Activated naive CD8-positive, alpha-beta T cell treated with anti-CD3 and anti-CD28 coated beads for 36 hours (primary cell): Measurements from ENCODE around the gene PLOD1. TPM values are rescaled to one million over a fixed set of nuclear protein-coding genes. Genes with fewer than 3 reads are reported as not detected.
A peak's percentile ranks its signal among the peaks of the same experiment; 100 is the strongest.

Experiments
- DNase-seq: peaks from one replicate; pipeline ENCODE4 v3.0.0; 2021
- H3K27ac Mint-ChIP-seq: one replicate; pipeline ENCODE4 v1.8.0; 2022; ENCODE audit warnings: mild to moderate bottlenecking, moderate library complexity, mixed read lengths
- H3K27me3 Mint-ChIP-seq: one replicate; pipeline ENCODE4 v1.8.0; 2022; ENCODE audit warnings: mild to moderate bottlenecking, mixed read lengths
- H3K36me3 Mint-ChIP-seq: one replicate; pipeline ENCODE4 v1.8.0; 2021; ENCODE audit warnings: mild to moderate bottlenecking, mixed read lengths
- H3K4me1 Mint-ChIP-seq: one replicate; pipeline ENCODE4 v1.8.0; 2021; ENCODE audit warnings: mixed read lengths
- H3K4me3 Mint-ChIP-seq: one replicate; pipeline ENCODE4 v1.8.0; 2022; ENCODE audit warnings: mild to moderate bottlenecking, moderate library complexity, mixed read lengths
- H3K9me3 Mint-ChIP-seq: one replicate; pipeline ENCODE4 v1.8.0; 2022; ENCODE audit warnings: mixed read lengths
- total RNA-seq, 2 experiments: library from RNA; stranded (reverse); gene quantifications; one replicate each; pipeline ENCODE4 v1.2.3, GENCODE V29; 2021

PLOD1 gene
- total RNA-seq, 2 experiments from 2014 or later, result 21.9 to 22.5 TPM

DNA sequence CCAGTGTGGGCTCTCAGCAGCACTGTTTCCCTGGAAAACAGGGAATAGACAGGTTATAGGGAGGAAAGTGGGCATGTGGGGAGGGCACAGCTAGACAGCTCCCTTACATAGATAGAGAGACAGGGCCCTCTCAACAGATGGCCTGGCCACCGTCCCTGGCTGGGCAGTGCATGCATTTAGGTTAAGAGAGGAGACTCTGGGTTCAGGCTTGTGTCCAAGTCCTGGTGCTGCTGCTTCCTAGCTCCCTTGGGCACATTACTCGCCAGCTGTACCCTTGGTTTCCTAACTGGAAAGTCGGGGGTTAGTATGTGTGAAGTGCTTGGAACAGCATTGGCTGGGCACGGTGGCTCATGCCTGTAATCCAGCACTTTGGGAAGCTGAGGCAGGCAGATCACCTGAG lies 9.1 kb downstream of the PLOD1 start:
- Mint-ChIP-seq H3K9me3 (peaks cover 1% of the 10 kb centered on the region), H3K27ac (no peak overlapping the region), H3K36me3 (peaks cover 17% of the 10 kb centered on the region), H3K4me1 (no peaks in the 10 kb centered on the region), H3K27me3 (no peaks in the 10 kb centered on the region), H3K4me3 (no peak overlapping the region)
- DNase-seq, result no peak

DNA sequence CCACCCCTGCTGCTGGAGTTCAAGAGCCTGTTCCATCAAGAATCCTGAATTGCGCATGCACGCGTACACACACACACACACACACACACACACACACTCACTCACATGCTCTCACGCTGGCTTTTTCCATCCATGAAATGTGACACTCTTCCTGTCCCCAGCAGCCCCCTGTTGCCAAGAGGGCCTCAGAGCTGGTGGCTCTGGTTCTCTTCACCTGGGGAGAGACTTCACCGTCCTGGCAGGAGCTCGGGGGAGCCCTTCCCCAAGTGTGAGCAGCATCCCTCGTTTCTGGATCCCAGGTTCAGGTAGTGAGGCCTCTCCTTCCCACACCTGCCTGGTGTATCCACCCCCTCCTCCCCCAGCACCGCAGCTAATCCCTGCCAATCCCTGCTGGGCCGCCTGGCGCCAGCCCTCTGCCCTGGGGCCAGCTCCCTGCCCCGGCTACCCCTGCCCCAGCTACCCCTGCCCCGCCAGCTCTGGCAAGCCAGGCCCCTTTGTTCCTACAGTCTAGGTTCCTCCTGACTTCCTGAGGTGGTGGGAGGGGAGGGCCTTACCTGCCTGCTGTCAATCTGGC lies 9.9 kb downstream of the PLOD1 start:
- Mint-ChIP-seq H3K27me3 (no peaks in the 10 kb centered on the region), H3K4me3 (no peak overlapping the region), H3K27ac (no peak overlapping the region), H3K9me3 (peaks cover 1% of the 10 kb centered on the region), H3K36me3 (peaks cover 17% of the 10 kb centered on the region), H3K4me1 (no peaks in the 10 kb centered on the region)
- DNase-seq, result no peak

DNA sequence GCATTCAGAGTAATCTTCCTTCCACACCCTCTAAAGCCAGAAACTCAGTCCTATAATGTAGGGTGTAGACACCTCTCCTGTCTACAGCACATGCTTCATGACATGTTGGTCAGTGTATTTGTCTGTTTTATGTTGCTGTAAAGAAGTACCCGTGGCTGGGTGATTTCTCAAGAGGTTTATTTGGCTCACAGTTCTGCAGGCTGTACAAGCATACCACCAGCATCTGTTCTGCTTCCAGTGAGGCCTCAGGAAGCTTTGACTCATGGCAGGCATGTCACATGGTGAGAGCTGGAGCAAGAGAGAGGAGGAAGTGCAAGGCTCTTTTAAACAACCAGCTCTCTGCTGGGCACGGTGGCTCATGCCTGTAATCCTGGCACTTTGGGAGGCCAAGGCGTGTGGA lies 12.1 kb downstream of the PLOD1 start:
- Mint-ChIP-seq H3K36me3 (peaks cover 22% of the 10 kb centered on the region), H3K27me3 (no peaks in the 10 kb centered on the region), H3K9me3 (peaks cover 1% of the 10 kb centered on the region), H3K27ac (no peak overlapping the region), H3K4me3 (no peak overlapping the region), H3K4me1 (no peaks in the 10 kb centered on the region)
- no peak for DNase-seq

DNA sequence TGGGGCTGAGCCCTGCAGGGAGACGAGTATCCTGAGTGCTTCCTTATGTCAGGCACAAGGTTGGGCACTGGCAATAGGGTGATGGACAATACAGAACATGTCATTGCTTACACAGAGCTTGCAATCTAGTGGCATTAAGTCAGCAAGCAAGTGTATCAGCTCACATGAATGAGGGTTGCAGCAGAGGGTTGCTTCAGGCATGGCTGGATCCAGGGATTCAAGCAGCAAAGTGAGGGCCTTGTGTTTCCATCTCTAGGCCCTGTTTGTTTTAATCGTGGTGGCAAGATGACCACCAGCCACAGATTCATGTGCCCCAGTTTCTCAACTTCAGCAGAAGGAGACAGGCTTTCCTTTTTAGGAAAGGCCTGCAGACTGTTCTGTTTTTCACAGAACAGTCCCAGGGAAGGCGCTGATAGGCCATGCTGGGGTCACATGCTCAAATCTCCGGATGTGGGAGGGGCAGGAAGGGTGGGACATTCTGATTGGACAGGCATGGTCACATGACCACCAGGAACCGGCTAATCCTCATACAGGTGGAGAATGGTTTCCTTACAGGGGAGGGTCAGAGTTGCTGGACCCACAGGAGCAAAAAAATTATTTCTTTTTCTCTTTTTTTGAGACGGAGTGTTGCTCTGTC lies 14.4 kb downstream of the PLOD1 start:
- Mint-ChIP-seq H3K36me3 (peaks cover 20% of the 10 kb centered on the region), H3K27me3 (no peaks in the 10 kb centered on the region), H3K27ac (no peak overlapping the region), H3K4me1 (no peaks in the 10 kb centered on the region), H3K4me3 (no peak overlapping the region), H3K9me3 (peaks cover 1% of the 10 kb centered on the region)
- peak; percentile 20 for DNase-seq

DNA sequence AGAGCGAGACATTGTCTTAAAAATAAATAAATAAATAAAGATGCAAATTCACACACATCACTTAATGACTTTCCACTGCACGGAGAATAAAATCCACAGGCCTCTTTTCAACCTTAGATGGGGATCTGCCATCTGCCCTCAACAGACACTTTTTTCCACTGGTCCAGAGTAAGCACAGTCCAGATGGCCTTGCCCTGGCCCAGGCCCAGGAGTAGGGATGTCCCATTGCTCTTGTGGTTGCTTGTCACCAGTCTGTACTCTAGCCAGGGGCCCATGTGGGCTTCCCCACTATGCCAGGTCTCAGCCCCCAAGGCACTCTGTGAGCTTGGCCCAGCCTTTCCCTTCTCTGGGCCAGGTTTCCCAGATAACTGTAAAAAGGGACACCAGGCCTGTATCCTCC lies 17.4 kb downstream of the PLOD1 start:
- no peak overlapping the region for H3K4me3 Mint-ChIP-seq
- H3K27me3 Mint-ChIP-seq, result no peaks in the 10 kb centered on the region
- H3K36me3 Mint-ChIP-seq, result peaks cover 8% of the 10 kb centered on the region
- H3K4me1 Mint-ChIP-seq, result no peaks in the 10 kb centered on the region
- no peaks in the 10 kb centered on the region for H3K9me3 Mint-ChIP-seq
- DNase-seq, result no peak
- no peak overlapping the region for H3K27ac Mint-ChIP-seq

DNA sequence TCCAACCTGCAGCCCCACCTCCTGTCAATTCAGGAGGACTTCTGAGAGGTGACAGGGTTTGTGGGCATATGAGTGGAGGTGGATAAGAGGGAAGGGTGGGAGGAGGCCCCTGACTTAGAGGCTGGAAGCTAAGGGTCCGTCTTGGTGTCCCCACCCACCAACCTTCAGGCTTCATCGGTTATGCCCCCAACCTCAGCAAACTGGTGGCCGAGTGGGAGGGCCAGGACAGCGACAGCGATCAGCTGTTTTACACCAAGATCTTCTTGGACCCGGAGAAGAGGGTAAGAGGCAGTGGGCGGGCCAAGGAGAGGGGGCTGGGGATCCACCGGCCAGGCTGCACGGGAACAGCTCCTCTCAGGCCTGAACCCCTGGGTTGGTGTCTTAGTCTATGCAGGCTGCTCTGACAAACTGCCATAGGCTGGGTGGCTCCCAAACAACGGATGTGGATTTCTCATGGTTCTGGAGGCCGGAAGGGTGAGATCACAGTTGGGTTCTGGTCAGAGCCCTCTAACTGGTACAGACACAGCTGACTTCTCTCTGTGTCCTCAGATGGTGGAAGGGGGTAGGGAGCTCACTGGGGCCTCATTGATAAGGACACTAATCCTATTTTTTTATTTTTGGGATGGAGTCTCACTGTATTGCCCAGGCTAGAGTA lies 18.1 kb downstream of the PLOD1 start:
- H3K27ac Mint-ChIP-seq, result no peak overlapping the region
- H3K9me3 Mint-ChIP-seq, result no peaks in the 10 kb centered on the region
- H3K36me3 Mint-ChIP-seq, result peaks cover 8% of the 10 kb centered on the region
- H3K4me1 Mint-ChIP-seq, result no peaks in the 10 kb centered on the region
- no peak overlapping the region for H3K4me3 Mint-ChIP-seq
- no peaks in the 10 kb centered on the region for H3K27me3 Mint-ChIP-seq
- no peak for DNase-seq

DNA sequence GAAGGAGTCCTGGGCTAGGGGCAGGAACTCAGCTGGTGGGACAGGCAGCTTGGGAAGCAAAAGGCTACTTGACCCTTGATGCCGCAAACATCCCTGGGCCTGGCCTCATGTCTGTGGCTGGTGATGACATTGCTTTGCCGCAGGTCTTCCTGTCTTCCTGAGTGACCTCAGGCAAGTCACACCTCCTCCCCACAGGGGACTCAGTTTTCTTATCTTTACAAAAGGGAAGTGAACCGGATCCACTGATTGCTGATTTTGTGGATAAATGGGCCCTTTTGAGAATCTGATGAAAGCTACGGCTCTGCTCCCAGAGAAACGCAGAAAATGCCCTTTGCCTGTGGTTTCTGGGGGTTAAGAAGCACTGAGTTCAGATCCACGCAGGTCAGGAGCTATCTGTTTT lies 20.7 kb downstream of the PLOD1 start:
- Mint-ChIP-seq H3K9me3 (no peaks in the 10 kb centered on the region), H3K36me3 (peaks cover 7% of the 10 kb centered on the region), H3K4me3 (no peak overlapping the region), H3K27ac (no peak overlapping the region), H3K27me3 (no peaks in the 10 kb centered on the region), H3K4me1 (no peaks in the 10 kb centered on the region)
- DNase-seq, result no peak

DNA sequence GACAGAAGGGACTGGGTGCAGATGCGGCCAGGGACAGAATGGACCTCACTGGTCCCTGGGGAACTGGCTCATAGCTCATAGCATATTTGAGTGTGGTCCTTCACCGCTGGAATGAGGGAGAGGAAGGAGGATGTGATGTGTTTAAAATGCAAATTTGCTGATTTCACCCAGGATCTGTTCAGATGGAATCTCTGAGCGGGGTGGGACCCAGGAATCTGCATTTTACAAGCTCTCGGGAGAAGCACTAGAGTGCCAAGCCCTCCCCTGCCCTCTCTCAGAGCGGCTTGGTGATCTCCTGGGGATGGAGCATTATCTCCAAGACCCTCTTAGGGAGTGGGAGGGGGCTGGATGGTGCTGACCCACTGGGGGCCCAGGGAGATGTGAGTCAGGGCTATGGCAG lies 22.9 kb downstream of the PLOD1 start:
- DNase-seq, result no peak
- H3K4me1 Mint-ChIP-seq, result no peaks in the 10 kb centered on the region
- H3K36me3 Mint-ChIP-seq, result peaks cover 4% of the 10 kb centered on the region
- no peak overlapping the region for H3K27ac Mint-ChIP-seq
- H3K9me3 Mint-ChIP-seq, result no peaks in the 10 kb centered on the region
- no peaks in the 10 kb centered on the region for H3K27me3 Mint-ChIP-seq
- no peak overlapping the region for H3K4me3 Mint-ChIP-seq

DNA sequence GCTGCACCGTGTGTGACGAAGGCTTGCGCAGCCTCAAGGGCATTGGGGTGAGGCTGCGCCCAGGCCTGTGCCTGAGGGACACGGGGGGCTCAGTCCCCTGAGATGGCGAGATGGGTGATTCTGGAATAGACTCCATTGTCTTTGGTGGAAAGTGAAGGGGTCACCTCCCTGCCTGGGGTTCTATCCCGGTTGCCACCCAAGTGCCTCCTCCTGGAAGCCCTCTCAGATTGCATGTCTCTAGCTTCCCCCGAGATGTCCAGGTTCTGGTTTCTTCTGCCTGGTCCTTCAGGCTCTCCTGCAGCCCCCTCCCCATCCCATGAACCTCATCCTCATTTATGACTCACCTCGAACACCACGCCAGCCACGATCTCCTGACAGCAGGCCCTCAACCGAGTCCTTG lies 23.4 kb downstream of the PLOD1 start:
- Mint-ChIP-seq H3K4me3 (no peak overlapping the region), H3K9me3 (no peaks in the 10 kb centered on the region), H3K27ac (no peak overlapping the region), H3K36me3 (peaks cover 4% of the 10 kb centered on the region), H3K27me3 (no peaks in the 10 kb centered on the region), H3K4me1 (no peaks in the 10 kb centered on the region)
- DNase-seq, result no peak

DNA sequence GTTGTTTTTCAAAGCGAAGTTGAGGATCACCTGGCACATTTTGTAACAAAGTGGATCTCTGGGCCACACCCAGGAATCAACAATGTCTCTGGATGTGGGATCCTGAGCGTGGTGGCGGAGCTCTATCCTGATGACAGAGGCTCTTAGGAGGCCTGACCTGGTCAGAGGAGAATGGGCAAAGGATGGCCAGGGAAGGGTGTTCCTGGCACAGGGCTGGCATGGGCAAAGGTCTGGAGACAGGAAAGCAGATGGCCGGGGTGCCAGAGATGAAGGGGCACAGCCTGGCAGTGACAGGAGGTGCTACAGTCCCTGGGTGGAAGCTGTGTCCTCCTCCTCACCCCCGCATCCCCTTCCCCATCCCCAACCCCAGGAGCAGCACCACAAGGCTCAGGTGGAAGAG lies 25.8 kb downstream of the PLOD1 start:
- Mint-ChIP-seq H3K27me3 (no peaks in the 10 kb centered on the region), H3K27ac (no peak overlapping the region), H3K9me3 (no peaks in the 10 kb centered on the region), H3K4me3 (no peak overlapping the region), H3K4me1 (no peaks in the 10 kb centered on the region), H3K36me3 (peaks cover 9% of the 10 kb centered on the region)
- DNase-seq, result no peak

DNA sequence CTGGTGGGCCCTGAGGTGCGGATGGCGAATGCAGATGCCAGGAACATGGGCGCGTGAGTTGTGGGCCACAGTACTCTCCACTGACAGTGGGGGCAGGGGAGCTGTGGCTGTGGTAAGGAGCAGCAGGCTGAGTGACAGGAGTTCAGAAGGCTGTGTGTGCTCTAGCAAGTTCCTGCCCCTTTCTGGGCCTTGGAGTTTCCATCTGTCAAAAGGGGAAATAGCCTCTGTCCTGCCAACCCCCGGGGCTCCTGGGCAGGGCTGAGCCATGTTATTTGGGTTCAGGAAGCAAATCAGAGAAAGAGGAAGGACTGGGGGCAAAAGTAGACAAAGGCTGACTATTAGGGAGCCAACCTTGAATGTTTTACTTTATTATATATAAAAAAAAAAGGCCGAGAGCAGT lies 26.2 kb downstream of the PLOD1 start:
- Mint-ChIP-seq H3K4me3 (no peak overlapping the region), H3K27me3 (no peaks in the 10 kb centered on the region), H3K9me3 (no peaks in the 10 kb centered on the region), H3K4me1 (no peaks in the 10 kb centered on the region), H3K27ac (no peak overlapping the region), H3K36me3 (peaks cover 9% of the 10 kb centered on the region)
- no peak for DNase-seq

DNA sequence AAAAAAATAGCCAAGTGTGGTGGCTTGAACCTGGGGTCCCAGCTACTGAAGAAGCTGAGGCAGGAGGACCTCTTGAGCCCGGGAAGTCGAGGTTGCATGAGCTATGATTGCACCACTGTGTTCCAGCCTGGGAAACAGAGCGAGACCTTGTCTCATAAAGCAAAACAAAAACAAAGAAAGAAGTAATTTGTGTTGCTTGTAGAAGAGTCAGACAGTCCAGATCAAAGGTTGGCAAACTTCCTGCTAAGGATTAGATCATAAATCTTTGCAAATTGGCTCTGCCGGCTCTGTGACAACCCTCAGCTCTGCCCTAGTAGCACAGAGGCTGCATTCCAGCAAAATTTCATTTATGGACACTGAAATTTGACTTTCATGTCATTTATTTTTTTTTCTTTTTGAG lies 26.7 kb downstream of the PLOD1 start:
- H3K9me3 Mint-ChIP-seq, result no peaks in the 10 kb centered on the region
- peaks cover 9% of the 10 kb centered on the region for H3K36me3 Mint-ChIP-seq
- no peak overlapping the region for H3K27ac Mint-ChIP-seq
- H3K27me3 Mint-ChIP-seq, result no peaks in the 10 kb centered on the region
- no peak overlapping the region for H3K4me3 Mint-ChIP-seq
- DNase-seq, result no peak
- no peaks in the 10 kb centered on the region for H3K4me1 Mint-ChIP-seq

DNA sequence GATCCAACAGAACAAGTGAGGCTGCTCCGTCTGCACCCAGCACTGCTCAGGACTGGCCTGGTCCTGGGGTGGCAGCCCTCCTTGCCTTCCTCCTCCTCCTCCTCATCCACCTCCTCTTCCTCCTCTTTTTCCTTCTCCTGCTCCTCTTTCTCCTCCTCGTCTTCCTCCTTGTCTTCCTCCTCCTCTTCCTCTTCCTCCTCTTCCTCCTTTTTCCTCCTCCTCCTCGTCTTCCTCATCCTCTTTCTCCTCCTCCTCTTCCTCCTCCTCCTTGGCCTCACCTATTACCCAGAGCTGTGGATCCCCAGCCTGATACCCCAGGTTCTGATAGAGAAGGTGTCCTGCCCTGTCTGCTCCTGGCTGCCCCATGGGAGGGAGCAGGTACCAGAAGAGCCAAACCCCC lies 29.1 kb downstream of the PLOD1 start:
- Mint-ChIP-seq H3K27ac (no peak overlapping the region), H3K4me1 (no peaks in the 10 kb centered on the region), H3K27me3 (no peaks in the 10 kb centered on the region), H3K36me3 (peaks cover 9% of the 10 kb centered on the region), H3K9me3 (no peaks in the 10 kb centered on the region), H3K4me3 (no peak overlapping the region)
- DNase-seq, result no peak

DNA sequence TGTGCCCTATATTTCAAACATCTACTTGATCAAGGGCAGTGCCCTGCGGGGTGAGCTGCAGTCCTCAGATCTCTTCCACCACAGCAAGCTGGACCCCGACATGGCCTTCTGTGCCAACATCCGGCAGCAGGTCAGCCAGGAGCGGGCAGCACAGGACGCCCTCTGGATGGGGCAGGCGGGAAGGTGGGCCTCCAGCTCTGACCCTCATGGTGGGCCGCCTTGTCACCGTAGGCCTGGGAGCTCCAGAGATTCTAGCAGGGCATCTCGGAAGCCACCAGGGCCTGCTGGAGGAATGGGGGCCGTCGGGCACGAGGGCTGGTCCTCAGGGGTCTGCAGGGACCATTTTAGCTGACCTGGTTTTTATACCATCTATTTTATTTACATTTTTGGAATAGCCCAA lies 30.1 kb downstream of the PLOD1 start:
- Mint-ChIP-seq H3K27me3 (no peaks in the 10 kb centered on the region), H3K9me3 (no peaks in the 10 kb centered on the region), H3K27ac (no peak overlapping the region), H3K4me1 (no peaks in the 10 kb centered on the region), H3K4me3 (no peak overlapping the region), H3K36me3 (peaks cover 9% of the 10 kb centered on the region)
- no peak for DNase-seq

DNA sequence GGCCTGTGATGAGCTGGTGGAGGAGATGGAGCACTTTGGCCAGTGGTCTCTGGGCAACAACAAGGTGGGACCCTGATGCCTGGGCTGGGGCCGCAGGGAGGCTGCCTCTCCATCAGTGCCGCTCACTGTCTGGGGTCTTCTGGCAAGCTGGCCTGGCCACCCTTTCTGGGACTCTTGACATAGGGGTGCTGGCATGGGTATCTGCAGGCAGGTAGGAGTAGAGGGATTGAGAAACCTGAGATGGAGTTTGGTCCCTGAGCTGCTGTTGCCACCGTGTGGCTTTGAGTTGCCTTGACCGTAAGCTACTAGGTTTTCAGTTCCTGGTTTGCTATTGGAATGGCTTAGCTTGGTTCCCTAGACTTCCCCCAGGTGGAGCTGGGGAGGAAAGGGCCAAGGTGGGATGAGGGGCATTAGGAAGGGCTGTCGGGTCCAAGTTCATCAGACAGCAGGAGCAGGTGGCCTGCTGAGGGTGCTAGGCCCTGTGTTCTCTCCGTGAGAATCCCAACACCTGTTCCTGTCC lies 32.6 kb downstream of the PLOD1 start:
- H3K4me3 Mint-ChIP-seq, result no peak overlapping the region
- no peak for DNase-seq
- H3K36me3 Mint-ChIP-seq, result peaks cover 7% of the 10 kb centered on the region
- no peaks in the 10 kb centered on the region for H3K9me3 Mint-ChIP-seq
- H3K4me1 Mint-ChIP-seq, result no peaks in the 10 kb centered on the region
- H3K27ac Mint-ChIP-seq, result no peak overlapping the region
- H3K27me3 Mint-ChIP-seq, result no peaks in the 10 kb centered on the region
